A172 (cell line): ENCODE results near the gene ST7L. TPM values are rescaled to one million over a fixed set of nuclear protein-coding genes. Genes with fewer than 3 reads are reported as not detected.

Source experiments
- DNase-seq: peaks from one replicate; pipeline ENCODE4 v3.0.0-alpha.2; 2015; ENCODE audit warnings: low spot score
- total RNA-seq: library from RNA; depleted of rRNA; stranded (reverse); fragments of >200 nt; shearing (Covaris generic); gene quantifications from 2 replicates; pipeline ENCODE4 v1.2.3, GENCODE V29; 2014

ST7L gene
- total RNA-seq, 1 experiment from 2014 or later, result 25.4 TPM

- DNase-seq, result peak; percentile 63
Observed at GRCh38 chr1:112515311-112516009, 103.5 kb downstream of the ST7L start.

- DNase-seq, result no peak
Observed at GRCh38 chr1:112514901-112515300, 104.0 kb downstream of the ST7L start.

- no peak for DNase-seq
Observed at GRCh38 chr1:112513112-112513870, 105.7 kb downstream of the ST7L start.

- no peak for DNase-seq
Observed at GRCh38 chr1:112511897-112512296, 107.0 kb downstream of the ST7L start.

GRCh38 chr1:112510340-112510739 lies 108.6 kb downstream of the ST7L start:
- DNase-seq, result no peak

GRCh38 chr1:112509660-112510178 lies 109.2 kb downstream of the ST7L start:
- no peak for DNase-seq

GRCh38 chr1:112509005-112509659 lies 109.8 kb downstream of the ST7L start:
- DNase-seq, result no peak

GRCh38 chr1:112508278-112509004 lies 110.5 kb downstream of the ST7L start, which contains the start of gene WNT2B:
Gene WNT2B, plus strand, starts transcription at chr1:112508965. Its CDS starts 298 bp downstream, at chr1:112509263.
- no peak for DNase-seq

- DNase-seq, result no peak
Observed at GRCh38 chr1:112507921-112508277, 111.0 kb downstream of the ST7L start.

- no peak for DNase-seq
Observed at GRCh38 chr1:112507336-112507735, 111.6 kb downstream of the ST7L start.

- DNase-seq, result no peak
Observed at GRCh38 chr1:112506731-112507130, 112.2 kb downstream of the ST7L start.

- no peak for DNase-seq
Observed at GRCh38 chr1:112506306-112506705, 112.6 kb downstream of the ST7L start.

- no peak for DNase-seq
Observed at GRCh38 chr1:112505878-112506277, 113.1 kb downstream of the ST7L start.

GRCh38 chr1:112505400-112505785 lies 113.5 kb downstream of the ST7L start:
- DNase-seq, result no peak

- DNase-seq, result no peak
Observed at GRCh38 chr1:112504661-112505399, 114.1 kb downstream of the ST7L start.

- no peak for DNase-seq
Observed at GRCh38 chr1:112504001-112504660, 114.8 kb downstream of the ST7L start.

- no peak for DNase-seq
Observed at GRCh38 chr1:112502826-112503225, 116.1 kb downstream of the ST7L start.

GRCh38 chr1:112501810-112502641 lies 116.9 kb downstream of the ST7L start:
- DNase-seq, result peak; percentile 46

- DNase-seq, result no peak
Observed at GRCh38 chr1:112496290-112496689, 122.7 kb downstream of the ST7L start.

GRCh38 chr1:112493351-112493750 lies 125.6 kb downstream of the ST7L start:
- no peak for DNase-seq
